Measurements from ENCODE around the gene IL22RA2. TPM values are rescaled to one million over a fixed set of nuclear protein-coding genes. Genes with fewer than 3 reads are reported as not detected.

Gene IL22RA2
- total and polyA plus RNA-seq, 9 of the 15 experiments (the other 6 are each of a cell fraction or from before 2014, with no cell fraction given): 0.03 TPM; not detected in 8

- TF ChIP-seq MBD1 (CRISPR knock-in tag; IDR thresholded peaks at IDR 0.05): no peak
- TF ChIP-seq ZC3H4 (CRISPR knock-in tag; IDR thresholded peaks at IDR 0.05; ENCODE audit: borderline replicate concordance): no peak
- TF ChIP-seq, protein P1, sequence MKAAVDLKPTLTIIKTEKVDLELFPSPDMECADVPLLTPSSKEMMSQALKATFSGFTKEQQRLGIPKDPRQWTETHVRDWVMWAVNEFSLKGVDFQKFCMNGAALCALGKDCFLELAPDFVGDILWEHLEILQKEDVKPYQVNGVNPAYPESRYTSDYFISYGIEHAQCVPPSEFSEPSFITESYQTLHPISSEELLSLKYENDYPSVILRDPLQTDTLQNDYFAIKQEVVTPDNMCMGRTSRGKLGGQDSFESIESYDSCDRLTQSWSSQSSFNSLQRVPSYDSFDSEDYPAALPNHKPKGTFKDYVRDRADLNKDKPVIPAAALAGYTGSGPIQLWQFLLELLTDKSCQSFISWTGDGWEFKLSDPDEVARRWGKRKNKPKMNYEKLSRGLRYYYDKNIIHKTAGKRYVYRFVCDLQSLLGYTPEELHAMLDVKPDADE (conservative IDR thresholded peaks at IDR 0.05; ENCODE audit: control insufficient read depth, low read depth, low read length): no peak
- 0 out of 2 replicates have a peak, but pooled peaks have one; percentile 61 for TF ChIP-seq ZNF140 (CRISPR knock-in tag; IDR thresholded peaks at IDR 0.05)
- no peak for TF ChIP-seq KLF1 (tag; IDR thresholded peaks at IDR 0.05)
- TF ChIP-seq CBFA2T3 (IDR thresholded peaks at IDR 0.05): peak; percentile 80
- no peak for TF ChIP-seq HNRNPUL1 (IDR thresholded peaks at IDR 0.05; ENCODE audit: low read length)
- TF ChIP-seq POLR2AphosphoS2 (IDR thresholded peaks at IDR 0.05; ENCODE audit: low read length): no peak
- TF ChIP-seq RBBP5 (IDR thresholded peaks at IDR 0.05; ENCODE audit: borderline replicate concordance, insufficient read depth, low read length, poor library complexity, severe bottlenecking): peak; percentile 62
- no peak for TF ChIP-seq PHF8 (IDR thresholded peaks at IDR 0.05; ENCODE audit: borderline replicate concordance, low read length)
- no peak for TF ChIP-seq CEBPG (CRISPR knock-in tag; IDR thresholded peaks at IDR 0.05)
- no peak for TF ChIP-seq CEBPG (tag; conservative IDR thresholded peaks at IDR 0.05 in 1 of 2, IDR thresholded peaks at IDR 0.05 in 1 of 2)
- no peak for TF ChIP-seq ILF3 (IDR thresholded peaks at IDR 0.05; ENCODE audit: borderline replicate concordance)
- TF ChIP-seq, protein P2, sequence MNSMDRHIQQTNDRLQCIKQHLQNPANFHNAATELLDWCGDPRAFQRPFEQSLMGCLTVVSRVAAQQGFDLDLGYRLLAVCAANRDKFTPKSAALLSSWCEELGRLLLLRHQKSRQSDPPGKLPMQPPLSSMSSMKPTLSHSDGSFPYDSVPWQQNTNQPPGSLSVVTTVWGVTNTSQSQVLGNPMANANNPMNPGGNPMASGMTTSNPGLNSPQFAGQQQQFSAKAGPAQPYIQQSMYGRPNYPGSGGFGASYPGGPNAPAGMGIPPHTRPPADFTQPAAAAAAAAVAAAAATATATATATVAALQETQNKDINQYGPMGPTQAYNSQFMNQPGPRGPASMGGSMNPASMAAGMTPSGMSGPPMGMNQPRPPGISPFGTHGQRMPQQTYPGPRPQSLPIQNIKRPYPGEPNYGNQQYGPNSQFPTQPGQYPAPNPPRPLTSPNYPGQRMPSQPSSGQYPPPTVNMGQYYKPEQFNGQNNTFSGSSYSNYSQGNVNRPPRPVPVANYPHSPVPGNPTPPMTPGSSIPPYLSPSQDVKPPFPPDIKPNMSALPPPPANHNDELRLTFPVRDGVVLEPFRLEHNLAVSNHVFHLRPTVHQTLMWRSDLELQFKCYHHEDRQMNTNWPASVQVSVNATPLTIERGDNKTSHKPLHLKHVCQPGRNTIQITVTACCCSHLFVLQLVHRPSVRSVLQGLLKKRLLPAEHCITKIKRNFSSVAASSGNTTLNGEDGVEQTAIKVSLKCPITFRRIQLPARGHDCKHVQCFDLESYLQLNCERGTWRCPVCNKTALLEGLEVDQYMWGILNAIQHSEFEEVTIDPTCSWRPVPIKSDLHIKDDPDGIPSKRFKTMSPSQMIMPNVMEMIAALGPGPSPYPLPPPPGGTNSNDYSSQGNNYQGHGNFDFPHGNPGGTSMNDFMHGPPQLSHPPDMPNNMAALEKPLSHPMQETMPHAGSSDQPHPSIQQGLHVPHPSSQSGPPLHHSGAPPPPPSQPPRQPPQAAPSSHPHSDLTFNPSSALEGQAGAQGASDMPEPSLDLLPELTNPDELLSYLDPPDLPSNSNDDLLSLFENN (IDR thresholded peaks at IDR 0.05; ENCODE audit: low read depth in 2 of 2, low read length in 2 of 2): no peak
- TF ChIP-seq, protein P3, sequence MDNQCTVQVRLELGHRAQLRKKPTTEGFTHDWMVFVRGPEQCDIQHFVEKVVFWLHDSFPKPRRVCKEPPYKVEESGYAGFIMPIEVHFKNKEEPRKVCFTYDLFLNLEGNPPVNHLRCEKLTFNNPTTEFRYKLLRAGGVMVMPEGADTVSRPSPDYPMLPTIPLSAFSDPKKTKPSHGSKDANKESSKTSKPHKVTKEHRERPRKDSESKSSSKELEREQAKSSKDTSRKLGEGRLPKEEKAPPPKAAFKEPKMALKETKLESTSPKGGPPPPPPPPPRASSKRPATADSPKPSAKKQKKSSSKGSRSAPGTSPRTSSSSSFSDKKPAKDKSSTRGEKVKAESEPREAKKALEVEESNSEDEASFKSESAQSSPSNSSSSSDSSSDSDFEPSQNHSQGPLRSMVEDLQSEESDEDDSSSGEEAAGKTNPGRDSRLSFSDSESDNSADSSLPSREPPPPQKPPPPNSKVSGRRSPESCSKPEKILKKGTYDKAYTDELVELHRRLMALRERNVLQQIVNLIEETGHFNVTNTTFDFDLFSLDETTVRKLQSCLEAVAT (IDR thresholded peaks at IDR 0.05): no peak
- no peak for TF ChIP-seq SRSF1 (IDR thresholded peaks at IDR 0.05; ENCODE audit: low read depth, low read length)
- no peak for TF ChIP-seq NR3C1 (CRISPR knock-in tag; IDR thresholded peaks at IDR 0.05)
- TF ChIP-seq ZNF830 (CRISPR knock-in tag; IDR thresholded peaks at IDR 0.05): no peak
- no peak for TF ChIP-seq ZNF77 (CRISPR knock-in tag; IDR thresholded peaks at IDR 0.05)
- TF ChIP-seq POLR3G (IDR thresholded peaks at IDR 0.05; ENCODE audit: extremely low read depth, insufficient read length, insufficient replicate concordance): no peak
These were observed 3.0 kb downstream of the IL22RA2 start (continued) for GRCh38 chr6:137170266-137171052.

Data from K562 (cell line).